Progenitor cell of endocrine pancreas (in vitro differentiated cells): ENCODE results near the gene TRPV4. TPM values are rescaled to one million over a fixed set of nuclear protein-coding genes. Genes with fewer than 3 reads are reported as not detected.

Experiments
- DNase-seq: peaks from one replicate; pipeline ENCODE4 v3.0.0; 2021; ENCODE audit warnings: low spot score; ENCODE audit not compliant: unreplicated experiment
- H3K27ac Mint-ChIP-seq: 2 replicates; pipeline ENCODE4 v1.8.0; 2021; ENCODE audit warnings: mild to moderate bottlenecking, moderate library complexity, mixed read lengths
- H3K27me3 Mint-ChIP-seq: 2 replicates; pipeline ENCODE4 v1.8.0; 2021; ENCODE audit warnings: mixed read lengths
- H3K36me3 Mint-ChIP-seq: 2 replicates; pipeline ENCODE4 v1.8.0; 2022; ENCODE audit warnings: mixed read lengths; ENCODE audit not compliant: insufficient read depth
- H3K4me1 Mint-ChIP-seq: 2 replicates; pipeline ENCODE4 v1.8.0; 2021; ENCODE audit warnings: low read depth, mixed read lengths
- H3K4me3 Mint-ChIP-seq: 2 replicates; pipeline ENCODE4 v1.8.0; 2021; ENCODE audit warnings: low read depth, mild to moderate bottlenecking, moderate library complexity, mixed read lengths
- H3K9me3 Mint-ChIP-seq: 2 replicates; pipeline ENCODE4 v1.8.0; 2021; ENCODE audit warnings: low read depth, mixed read lengths
- total RNA-seq: library from RNA; stranded (reverse); gene quantifications from 2 replicates; pipeline ENCODE4 v1.2.1, GENCODE V29; 2021
- TF ChIP-seq, protein P1 (sequence below): fragments of 200-600 bp; sonication (generic); IDR thresholded peaks from one replicate; pipeline ENCODE4 v1.5.0; 2021; ENCODE audit warnings: antibody characterized with exemption, mild to moderate bottlenecking; ENCODE audit not compliant: unreplicated experiment

The TRPV4 gene
- total RNA-seq, 1 donor from 2014 or later, result 5.2 TPM

DNA sequence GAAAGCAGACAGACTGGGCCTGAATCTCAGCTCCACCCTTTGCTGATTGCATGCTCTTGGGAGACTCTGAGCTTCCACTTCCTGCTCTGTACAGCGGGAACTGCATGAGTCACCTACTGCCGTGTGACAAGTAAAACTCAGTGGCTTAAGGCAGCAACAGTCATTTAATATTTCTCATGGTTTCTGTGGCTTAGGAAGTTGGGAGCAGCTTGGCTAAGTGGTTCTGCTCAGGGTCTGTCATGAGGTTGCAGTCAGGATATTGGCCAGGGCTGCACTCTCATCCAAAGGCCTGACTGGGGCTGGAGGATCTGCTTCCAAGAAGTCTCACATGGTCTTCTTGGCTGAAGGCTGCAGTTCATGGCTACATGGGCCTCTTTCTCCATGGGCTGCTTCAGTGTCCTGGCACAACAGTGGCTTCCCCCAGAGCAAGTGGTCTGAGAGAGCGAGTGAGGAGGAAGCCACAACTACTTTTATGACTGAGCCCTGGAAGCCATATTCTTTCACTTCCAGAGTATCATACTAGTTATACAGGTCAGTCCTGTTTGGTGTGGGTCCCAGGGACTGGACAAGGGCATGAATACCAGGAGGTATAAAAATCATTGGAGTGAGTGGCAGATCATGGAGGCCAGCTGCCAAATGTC lies 69.9 kb downstream of the TRPV4 start:
- DNase-seq, result no peak
- peaks cover 1% of the 10 kb centered on the region for H3K4me1 Mint-ChIP-seq

DNA sequence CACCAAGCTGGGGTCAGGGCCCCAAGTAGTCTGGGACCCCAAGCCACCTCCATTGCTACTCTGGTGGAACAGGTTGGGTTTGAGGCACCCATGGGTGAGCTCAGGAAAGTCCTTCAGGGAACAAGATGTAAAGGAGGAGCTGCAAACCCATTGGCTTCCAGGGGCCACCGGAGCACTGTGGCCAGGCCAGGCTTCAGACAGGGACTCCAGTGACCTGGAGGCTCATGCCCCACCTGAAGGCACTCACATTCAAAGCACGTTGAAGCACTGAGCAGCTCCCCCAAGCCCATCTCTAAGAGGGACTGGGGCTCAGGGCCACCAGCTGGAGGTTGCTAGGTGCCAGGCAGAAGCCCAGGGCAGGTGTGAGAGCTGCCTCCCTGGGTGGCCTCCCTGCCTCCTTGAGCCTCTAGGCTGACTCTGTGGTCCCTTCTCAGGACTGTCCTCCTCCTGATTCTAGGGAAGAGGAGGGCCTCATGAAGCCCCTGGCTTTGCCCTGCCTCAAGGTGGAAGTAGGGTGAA lies 70.5 kb downstream of the TRPV4 start:
- Mint-ChIP-seq H3K4me3 (no peak overlapping the region), H3K27me3 (no peaks in the 10 kb centered on the region), H3K4me1 (peaks cover 1% of the 10 kb centered on the region), H3K9me3 (no peaks in the 10 kb centered on the region), H3K36me3 (no peaks in the 10 kb centered on the region), H3K27ac (no peak overlapping the region)
- DNase-seq, result peak; percentile 5
- TF ChIP-seq, protein P1, sequence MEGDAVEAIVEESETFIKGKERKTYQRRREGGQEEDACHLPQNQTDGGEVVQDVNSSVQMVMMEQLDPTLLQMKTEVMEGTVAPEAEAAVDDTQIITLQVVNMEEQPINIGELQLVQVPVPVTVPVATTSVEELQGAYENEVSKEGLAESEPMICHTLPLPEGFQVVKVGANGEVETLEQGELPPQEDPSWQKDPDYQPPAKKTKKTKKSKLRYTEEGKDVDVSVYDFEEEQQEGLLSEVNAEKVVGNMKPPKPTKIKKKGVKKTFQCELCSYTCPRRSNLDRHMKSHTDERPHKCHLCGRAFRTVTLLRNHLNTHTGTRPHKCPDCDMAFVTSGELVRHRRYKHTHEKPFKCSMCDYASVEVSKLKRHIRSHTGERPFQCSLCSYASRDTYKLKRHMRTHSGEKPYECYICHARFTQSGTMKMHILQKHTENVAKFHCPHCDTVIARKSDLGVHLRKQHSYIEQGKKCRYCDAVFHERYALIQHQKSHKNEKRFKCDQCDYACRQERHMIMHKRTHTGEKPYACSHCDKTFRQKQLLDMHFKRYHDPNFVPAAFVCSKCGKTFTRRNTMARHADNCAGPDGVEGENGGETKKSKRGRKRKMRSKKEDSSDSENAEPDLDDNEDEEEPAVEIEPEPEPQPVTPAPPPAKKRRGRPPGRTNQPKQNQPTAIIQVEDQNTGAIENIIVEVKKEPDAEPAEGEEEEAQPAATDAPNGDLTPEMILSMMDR, result no peak

More for the DNA sequence above, 69.9 kb downstream of the TRPV4 start:
- Mint-ChIP-seq H3K9me3 (no peaks in the 10 kb centered on the region), H3K27me3 (no peaks in the 10 kb centered on the region), H3K27ac (no peak overlapping the region), H3K4me3 (no peak overlapping the region), H3K36me3 (no peaks in the 10 kb centered on the region)
- TF ChIP-seq, protein P1, result no peak

DNA sequence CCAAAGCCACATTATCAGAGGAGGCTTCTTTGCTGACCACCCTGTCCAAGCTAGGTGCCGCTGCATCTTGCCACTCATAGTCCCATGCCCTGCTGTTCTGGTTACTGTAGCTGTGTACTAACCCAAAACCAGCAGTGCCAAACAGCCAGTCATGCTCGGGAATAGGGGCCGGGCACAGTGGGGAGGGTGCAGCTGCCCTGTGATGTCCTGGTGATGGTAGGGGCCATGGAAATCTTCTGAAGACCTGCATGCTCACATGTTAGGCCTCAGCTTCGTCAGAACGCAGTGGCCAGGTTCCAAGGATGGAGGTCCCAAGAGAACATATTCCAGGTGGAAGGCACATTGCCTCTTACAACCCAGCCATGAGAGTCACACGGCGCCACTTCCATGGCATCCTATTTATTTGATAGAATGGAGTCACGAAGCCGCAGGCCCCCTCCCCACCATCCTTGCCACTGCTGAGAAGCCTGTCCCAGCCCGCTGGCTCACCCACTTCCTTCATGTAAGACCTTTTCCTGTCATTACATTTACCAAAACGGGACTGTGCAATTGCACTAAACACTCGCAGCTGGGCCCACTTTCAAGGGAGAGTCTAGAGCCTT lies 71.0 kb downstream of the TRPV4 start:
- peaks cover 1% of the 10 kb centered on the region for H3K4me1 Mint-ChIP-seq
- no peak overlapping the region for H3K27ac Mint-ChIP-seq
- no peak for DNase-seq
- TF ChIP-seq, protein P1, result no peak
- H3K27me3 Mint-ChIP-seq, result no peaks in the 10 kb centered on the region
- H3K9me3 Mint-ChIP-seq, result no peaks in the 10 kb centered on the region
- no peaks in the 10 kb centered on the region for H3K36me3 Mint-ChIP-seq
- no peak overlapping the region for H3K4me3 Mint-ChIP-seq

DNA sequence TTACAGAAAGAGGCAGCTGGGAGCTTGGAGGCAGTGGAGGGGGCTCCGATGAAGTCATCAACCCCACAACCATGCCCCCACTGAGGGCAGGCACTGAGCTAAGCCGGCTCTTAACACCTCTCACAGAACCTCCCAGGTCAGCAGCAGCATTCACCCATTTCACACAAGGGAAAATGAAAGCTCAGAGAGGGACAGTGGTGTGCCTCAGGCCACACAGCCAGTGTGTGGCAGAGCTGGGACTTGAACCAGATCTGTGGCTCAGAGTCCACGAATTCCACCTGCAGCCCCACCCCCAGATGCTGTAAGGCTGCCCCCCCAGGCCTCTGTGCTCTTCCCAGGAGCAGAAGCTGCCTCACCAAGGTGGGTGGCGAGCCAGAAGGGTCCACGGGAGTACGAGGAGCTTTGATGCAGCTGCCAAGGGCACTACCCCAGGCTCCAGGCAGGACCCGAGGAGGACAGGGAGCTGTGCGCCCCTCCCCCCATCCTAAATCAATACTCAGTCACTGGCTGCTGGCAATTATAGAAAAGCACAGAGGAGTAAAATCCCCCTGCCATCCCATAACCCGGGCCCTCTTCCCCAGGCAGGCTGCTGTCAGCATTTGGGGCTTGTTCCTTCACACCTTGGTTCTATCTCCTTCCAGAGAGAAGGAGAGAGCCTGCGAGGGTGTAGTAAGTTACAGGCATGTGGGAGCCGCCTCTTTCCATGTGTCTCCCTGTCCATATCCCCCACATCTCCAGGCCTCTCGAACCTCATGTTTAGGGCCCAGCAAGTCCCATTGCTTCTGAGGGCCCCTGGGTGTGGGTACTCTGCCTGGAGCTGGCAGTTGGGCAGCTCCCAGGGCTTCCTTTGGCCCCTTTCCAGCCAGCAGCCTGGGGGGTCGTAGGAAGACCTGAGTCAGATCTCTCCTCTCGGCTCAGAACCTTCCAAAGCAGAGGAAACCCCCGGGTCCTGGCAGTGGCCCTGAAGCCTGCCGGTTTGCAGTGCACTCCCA lies 72.0 kb downstream of the TRPV4 start:
- Mint-ChIP-seq H3K4me1 (peaks cover 1% of the 10 kb centered on the region), H3K9me3 (peaks cover 8% of the 10 kb centered on the region), H3K36me3 (peaks cover 4% of the 10 kb centered on the region), H3K27ac (no peak overlapping the region), H3K27me3 (no peaks in the 10 kb centered on the region), H3K4me3 (no peak overlapping the region)
- DNase-seq, result peak; percentile 15
- TF ChIP-seq, protein P1, result no peak
